Measurements from ENCODE around the gene EXTL2.

GRCh38 chr1:100921110-100921706 is 26.6 kb upstream of the EXTL2 start:
- TF ChIP-seq CTCF (IDR thresholded peaks at IDR 0.05) (peak; percentile 26 to 70 (median 64)), POLR2A (IDR thresholded peaks at IDR 0.05) (no peak)

Measured in body of pancreas (tissue), 4 donors.